GM21825 (cell line): Measurements from ENCODE around the gene OR2H2.

ENCODE experiments used
- ATAC-seq: cut with Tn5 transposase; IDR thresholded peaks from one replicate; pipeline ENCODE4 v1.9.1; 2021; ENCODE audit warnings: mild to moderate bottlenecking, moderate library complexity; ENCODE audit not compliant: unreplicated experiment

Gene OR2H2

DNA sequence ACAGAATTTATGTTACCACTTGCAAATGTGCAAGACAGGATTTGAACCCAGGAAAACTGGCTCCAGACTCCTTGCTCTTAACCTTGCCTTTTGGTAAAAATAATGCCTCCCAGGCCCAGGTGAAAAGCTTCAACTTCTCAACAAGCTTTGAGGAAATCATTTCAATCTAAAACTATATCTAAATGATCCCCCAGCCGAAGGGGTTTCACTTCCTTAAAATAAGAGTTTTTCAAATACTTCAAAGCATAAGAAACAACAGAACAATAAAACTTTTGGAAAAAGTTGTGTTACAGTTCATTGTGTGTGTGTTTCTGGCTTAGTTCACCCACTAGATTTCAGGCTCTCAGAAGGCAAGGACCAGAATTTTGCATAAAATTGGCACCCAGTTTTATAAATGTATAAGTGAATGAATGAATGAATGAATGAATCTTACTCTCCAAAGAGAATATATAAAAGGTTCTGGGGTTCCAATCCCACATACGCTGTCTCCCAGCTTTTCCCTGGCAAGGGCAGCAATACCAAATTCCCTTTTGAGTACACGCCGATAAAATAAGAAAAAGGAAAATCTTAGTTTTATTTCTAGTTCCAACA, 5.4 kb downstream of the OR2H2 start:
- ATAC-seq = no peak

DNA sequence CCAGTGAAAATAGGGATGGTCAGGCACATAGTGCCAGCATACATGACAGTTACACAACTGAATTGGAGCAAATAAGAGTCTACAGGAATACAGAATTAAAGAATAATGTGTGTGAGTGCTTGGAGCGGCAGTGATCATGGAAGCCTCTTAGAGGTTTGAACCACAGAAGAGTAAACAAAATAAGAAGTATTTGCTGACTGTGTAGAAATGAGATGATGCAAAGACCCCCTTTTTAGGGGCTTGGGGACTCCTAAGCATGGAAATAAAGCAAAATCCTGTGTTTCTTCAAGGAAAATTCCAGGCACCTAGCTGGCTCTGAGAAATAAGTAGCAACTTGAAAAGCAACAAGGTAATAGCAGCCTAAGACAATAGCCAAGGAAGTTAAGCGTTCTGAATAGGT, 6.8 kb downstream of the OR2H2 start:
- no peak for ATAC-seq

DNA sequence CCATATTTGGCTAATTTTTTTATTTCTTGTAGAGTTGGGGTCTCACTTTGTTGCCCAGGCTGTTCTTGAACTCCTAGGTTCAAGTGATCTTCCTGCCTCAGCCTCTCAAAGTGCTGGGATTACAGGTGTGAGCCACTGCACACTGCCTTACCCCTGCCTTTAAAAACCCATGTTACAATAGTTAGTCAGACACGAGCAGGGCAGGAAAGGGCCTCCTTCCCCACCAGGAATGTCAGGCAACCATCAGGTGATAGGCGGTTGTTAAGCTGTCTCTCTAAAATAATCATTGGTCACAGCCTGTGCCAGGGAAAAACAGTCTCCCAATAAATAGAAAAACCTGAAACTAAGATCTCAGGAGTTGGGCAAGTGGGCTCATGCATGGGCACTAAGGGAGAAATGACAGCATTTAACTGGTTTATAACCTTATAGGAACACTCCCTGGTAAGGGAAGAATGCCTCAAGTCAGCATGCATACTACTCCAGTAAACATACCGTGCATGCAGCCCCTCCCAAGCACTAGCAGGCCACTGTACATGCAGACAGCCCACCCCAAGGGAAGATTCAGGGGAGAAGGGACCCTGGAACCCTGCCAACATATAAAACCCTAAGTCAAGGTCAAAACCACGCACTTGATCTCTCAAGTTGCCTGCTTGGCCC, 8.4 kb downstream of the OR2H2 start:
- no peak for ATAC-seq

DNA sequence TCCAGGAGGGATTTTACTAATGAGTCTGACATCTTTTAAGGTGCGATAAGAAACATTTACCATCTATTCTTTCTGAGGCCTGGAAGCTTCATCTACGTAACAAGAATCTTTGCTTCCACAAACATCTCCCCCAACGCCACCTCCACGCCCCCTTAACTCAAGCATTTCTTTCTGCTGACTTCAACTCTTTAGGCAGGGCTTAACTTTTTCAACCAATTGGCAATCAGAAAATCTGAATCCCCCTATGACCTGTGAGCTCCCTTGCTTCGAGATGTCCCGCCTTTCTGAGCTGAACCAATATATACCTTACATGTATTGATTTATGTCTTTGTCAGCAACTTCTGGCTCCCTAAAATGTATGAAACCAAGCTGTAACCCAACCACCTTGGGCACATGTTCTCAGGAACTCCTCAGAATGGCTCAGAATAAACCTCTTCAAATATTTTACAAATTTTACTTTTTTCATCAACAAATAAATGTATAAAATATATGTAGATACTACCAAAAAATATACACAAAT, 11.5 kb downstream of the OR2H2 start:
- ATAC-seq = no peak

DNA sequence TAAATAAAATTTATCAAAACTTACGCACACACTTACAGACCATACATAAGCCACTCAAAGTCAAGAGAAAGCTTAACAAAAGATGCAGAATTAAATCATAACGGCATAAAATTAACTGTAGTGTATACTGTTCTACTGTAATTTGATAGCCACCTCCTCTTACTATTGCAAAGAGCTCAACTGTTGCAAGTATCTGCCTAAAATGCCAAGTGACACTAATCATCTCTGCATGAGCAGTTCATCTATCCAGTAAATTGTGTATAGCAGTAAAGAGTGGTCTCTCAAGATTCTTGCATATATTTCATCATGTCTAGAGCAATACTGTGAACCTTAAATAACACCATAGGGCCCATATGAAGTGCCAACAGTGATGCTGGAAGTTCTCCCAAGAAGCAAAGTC, 12.3 kb downstream of the OR2H2 start:
- ATAC-seq = no peak

DNA sequence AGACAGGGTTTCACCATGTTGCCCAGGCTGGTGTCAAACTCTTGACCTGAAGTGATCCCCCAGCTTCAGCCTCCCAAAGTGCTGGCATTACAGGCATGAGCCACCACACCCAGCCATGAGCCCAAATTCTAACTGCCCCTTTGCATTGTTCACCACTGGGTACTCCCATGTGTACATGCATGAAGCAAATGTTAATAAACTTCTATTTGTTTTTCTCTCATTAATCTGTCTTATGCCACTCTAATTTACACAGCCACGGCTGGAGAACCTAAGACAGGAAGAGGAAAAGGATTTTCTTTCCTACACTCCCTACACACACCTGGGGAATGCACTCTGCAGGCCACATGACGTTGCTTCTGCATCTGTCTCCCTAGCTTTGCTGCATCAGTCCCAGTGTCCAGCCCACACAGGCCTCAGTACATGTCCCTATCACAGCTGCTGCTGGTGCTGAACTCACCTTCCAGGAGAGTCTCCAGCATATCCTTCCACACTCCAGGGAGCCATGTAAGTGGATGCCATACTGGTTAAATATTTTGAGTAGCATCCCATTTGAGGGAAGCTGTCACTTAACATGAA, 13.3 kb downstream of the OR2H2 start:
- ATAC-seq = no peak

DNA sequence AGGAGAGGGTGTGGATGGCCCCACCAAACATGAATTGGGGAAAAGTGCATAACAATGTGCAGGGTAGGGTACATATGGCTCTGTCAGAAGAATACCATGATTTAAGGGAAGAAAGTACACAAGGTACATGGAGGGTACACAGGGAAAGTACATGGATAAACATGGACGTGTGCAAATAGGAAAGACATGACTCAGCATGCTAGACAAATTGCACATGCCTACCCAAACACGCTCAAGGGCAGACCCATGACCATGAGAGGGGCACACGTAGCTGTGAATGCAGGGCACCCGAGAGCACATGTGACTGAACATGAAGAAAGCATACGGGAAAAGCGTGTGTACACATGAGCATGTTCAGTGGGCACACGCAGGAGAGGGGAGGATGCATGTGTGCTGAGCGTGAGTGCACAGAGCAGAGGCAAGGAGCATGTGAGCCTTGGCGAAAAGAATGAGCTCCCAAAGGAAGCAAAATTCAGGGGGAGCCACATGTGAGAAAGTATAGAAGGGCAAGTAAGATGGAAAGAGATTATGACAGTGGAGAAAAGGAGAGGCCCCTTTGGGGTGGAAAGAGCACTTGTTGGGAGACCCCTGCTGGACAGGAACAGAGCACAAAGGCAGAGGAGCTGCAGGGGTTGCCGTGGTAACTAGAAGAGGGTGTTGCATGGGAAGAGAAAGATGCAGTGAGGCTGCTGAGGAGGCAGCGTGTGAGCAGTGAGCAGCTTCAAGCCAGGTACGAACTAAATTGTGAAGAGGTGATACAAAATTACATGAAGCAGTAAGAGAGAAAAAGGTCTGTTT, 17.8 kb downstream of the OR2H2 start:
- no peak for ATAC-seq

DNA sequence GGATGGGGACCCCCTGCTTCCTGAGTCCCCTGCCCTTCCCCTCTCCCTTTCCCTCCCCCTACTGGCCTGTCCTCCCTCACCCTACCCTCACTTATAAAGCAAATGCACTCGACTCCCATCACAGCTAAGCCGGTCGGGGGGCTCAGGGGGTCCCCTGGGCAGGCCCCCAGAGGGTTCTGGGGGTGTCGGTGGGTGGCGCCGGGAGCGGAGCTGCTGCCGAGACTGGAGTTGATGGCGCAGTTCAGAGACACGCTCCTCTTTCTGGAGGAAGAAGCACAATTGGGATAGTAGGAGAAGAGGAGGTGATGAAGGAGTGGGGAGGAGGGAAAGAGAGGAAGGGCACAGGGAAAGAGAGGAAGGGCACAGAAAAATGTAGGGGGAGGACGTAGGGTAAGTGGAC, 18.5 kb downstream of the OR2H2 start:
- ATAC-seq = no peak

DNA sequence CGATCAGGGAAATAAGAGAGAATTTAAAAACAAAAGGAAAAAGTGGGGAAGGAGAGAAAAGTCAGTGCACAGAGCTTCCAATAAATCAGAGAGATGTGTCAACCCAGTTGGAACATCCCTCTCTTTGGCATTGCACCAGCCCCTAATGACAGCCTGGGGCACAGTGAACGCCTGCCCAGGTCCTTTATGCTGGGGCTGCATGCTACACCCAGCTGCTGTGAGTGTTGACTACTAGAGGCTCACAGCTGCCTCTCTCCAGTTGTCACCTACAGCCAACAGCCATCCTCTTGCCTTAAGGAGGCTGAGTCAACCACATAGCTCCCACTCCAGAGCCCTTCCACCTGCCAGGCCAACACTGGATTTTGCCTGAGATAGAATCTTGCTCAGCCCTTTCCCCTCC, 19.0 kb downstream of the OR2H2 start:
- no peak for ATAC-seq

DNA sequence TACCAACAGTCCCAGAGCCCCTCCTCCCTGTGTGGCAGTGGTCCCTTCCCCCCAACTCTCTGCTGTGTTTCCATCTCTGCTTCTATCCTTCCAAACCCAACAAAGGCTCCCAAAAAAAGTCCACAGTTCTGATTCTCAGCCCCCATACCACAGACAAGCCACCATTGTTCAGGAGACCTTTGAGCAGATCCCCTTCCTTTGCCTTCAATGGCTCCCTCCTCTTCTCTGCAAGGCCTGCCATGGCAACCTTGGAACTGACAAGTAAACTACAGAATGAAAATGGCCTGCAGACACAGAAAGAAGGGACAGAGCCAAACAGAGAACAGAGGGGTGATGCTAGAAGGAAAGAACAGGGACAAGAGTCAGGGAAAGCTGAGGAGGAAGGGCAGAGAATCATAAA, 23.2 kb downstream of the OR2H2 start:
- no peak for ATAC-seq

DNA sequence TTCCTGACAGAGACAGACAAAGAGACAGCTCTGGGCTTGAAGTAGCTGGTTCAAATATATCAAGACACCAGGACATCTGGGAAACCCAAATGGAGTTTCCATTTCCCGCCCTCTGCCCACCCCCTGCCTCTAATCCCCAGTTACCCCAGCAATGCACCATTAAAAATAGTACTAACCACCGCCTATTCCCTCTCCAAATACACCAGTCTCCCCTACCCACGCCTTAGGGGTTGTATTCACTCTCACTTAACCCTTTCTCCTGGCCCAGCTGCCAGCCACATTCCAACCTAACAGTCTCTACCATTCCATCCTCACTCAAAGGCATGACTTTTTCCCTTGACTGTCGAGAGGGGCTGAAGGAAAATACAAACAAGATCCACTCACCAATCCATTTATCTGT, 25.6 kb downstream of the OR2H2 start:
- ATAC-seq = no peak

DNA sequence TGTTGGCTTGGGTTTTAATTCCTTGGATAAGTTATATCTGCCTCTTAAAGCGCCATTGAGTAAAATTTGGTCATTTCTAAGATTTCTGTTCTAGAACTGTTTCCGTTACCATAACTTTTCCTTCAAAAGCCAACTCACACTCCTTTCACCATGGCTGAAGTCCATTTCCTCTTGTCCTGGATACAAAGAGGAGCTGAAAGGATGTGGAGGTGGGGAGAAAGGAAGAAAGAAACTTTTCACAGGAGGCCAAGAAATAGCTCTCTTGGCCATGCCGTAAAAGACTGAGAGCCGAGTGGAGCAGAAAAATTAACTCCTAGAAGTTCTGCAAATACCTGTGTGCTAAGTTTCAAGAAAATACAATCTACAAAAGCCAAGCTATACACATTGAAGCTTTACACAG, 26.5 kb downstream of the OR2H2 start:
- no peak for ATAC-seq

DNA sequence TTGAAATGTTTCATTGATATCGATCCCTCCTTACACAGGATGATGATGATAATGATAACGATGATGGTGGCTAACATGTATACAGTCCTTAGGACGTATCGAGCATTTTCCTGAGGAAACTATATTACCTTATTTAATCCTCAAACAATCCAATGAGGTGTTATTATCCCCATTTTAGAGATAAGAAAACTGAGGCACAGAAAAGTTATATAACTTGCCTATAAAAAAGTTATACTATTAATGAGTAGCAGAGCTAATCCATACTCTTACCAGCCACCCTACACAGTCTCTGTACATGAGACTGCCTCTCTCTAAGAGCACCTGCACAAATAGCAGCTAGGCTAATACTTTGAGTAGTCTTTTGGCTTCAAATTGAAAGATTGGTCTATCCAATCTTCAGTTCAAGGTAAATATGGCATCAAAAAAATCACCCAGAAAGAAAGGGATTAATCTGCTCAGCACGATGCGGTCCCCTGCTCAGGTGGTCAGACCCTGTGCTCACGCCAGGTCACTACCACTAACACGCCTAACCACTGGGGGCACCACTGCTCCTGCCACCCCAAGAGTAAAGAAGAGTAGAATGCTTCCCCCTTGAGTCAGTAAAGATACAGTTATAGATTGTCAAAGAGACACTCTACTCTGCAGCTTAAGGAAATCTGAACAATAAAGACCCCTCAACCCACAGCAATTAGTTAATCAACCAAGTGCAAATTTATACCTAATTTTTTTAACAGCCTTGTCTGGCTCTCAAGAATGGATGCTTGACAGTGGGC, 33.0 kb downstream of the OR2H2 start:
- no peak for ATAC-seq

DNA sequence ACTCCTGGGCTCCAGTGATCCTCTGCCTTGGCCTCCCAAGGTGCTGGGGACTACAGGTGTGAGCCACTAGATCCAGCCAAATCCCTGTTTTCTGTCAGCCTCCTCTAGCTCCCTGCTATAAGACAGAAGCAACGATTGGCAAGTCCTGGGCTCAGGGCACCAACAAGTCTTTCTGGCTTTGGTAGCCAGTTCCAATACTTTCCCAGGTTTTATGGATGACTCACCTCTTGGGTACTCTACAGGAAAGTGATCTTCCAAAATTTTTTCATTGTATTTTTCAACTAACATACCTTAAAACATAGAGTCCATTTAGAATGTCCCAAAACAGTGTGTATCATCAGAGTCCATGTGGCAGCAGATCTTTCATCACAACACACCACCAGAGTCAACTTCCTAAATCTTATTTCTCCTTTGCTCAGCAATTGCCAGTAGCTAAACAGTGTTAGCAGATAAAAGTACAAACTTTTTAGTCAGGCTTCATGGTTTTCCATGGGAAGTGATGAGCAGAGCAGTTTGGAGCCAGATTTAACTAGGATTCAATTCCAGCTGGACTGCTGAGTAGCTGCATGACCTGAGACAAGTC, 34.7 kb downstream of the OR2H2 start:
- ATAC-seq = no peak

DNA sequence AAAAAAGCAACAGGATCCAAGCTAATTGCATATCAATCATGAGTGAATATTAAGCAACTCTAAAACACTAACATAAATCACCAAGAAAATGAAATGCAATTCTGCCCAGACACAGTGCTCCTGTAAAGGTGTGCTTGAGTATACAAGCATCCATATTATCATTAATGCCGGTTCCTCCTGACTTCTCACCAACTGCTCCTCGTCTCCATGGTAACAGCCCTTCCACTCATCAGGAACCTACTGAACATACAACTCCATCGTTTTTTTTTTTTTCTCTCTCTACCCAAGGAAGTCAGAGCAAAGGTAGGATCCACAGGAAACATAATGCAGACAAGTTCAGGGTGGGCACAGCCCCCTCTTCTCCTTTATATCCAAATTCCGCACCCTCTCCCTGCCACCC, 35.7 kb downstream of the OR2H2 start:
- ATAC-seq = no peak

DNA sequence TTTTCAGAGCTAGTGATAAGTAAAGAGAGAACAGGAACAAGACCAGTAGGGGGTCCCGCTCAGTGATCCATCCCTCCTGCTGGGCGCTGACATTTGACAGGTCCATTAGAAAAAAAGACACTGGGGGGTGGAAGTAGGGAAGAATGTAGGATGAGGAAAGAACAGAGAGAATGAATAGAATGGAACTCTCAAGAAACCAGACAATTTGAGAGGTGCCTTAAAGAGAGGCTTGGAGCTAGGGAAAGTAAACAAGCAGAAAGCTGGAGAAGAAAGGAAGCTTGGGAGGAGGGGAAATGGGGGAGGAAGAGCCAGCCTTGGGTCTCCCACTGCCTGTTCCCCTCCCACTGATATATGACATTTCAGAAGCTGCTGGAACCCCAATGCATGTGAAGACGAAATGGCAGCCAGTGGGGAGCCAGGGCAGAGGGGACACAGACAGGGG, 39.6 kb downstream of the OR2H2 start:
- no peak for ATAC-seq

DNA sequence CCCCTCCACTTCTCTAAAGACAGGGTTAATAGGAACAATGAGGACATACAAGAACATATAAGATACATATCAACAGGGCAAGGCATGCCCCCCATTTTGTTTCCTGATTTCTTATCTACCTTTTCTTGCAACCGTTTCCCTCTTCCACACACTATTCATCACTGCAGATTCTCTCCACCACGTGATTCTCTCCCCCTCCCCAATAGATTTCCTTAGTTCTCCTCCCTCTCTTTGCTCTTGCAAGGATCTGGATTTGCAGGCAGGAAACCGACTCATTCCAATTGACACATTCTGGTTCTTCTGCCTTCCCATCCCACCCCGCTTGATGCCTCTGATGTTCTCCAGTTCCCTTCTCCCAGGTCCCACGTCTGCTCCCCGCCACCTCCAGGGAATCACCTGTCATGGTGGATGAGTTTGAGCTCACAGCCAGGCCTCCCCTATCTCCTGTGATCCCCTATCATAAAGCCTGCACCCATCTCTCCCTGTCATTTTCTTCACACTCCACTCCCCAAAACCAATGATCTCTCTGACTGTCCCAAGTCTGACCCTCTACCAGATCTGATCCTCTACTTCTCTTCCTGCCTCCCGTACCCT, 40.5 kb downstream of the OR2H2 start:
- no peak for ATAC-seq

DNA sequence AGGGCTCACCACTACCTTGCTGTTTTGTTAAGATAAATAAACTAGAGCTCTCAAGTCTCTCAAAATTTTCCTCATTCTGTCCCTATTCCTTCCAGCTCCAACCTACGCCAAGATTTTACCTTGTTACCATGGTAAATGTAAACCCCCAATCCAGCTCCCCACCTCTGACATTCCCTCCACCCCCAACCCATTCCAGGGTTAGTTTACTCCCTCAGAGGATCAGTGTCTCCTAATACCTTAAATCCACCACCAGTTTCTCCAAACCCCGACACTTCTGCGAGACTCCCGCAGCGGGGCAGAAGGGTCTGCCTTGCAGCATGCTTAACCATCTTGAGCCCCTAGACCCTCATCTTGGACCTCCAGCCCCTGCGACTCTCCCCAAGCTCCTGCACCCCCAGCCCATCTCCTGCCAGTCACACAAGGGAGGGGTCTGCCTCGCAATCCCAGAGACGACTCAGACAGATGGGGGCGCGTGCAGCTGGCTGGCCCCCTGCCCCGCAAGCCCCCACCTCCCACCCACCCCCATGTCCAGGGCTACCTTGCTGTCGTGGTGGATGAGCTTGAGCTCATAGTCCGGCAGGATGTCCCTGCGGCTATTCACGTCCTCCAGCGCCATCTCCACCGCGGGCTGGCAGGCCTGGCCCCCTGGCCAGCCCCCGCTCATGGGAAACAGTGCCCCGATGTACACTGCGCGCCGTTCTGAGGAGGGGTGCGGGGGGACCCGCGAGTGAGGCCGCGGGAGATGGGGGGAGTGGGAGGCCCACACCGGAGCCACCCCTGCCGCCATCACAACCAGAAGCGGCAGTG, 42.2 kb downstream of the OR2H2 start:
- no peak for ATAC-seq

DNA sequence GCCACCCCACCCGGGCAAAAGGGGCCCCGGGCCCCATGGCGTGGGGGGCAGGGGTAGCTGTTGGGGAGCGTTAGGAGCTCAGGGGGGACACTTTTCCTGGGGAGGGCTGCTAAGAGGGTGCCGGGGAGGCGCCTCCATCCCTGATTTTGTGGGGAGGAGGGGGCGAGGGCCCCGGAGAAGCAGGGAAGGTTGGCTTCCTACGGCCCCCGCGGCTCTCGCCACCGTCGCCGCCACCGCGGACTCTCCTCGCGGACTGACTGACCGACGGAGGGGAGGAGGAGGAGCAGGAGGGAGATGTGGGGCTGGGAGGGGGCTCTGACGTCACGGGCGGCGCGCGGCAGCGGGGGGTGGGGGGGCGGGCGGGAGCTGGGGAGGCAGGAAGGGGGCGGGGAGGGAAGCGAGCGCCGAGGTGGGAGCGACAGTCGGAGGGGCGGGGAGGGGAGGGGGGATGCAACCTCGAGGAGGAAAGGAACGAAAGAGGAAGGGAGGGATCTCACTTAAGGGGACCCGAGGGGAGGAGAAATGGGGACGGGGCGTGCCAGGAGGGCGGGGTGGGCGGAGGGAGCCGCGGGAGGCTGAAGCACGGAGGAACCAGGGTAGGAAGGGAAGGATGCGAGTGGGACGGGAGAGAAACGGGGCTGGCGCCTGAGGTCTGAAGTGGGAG, 43.0 kb downstream of the OR2H2 start:
- ATAC-seq = no peak
